CD1c-positive myeloid dendritic cell (primary cell): ENCODE measurements around the gene SNRPD2.
A peak's percentile ranks its signal among the peaks of the same experiment; 100 is the strongest.
"Not testable (repeated sequence)": the region's sequence is repeated elsewhere in the genome, so short reads cannot be mapped to it uniquely, and the experiment has no call there.

Experiments
- DNase-seq: peaks from one replicate; pipeline ENCODE4 v3.0.0-alpha.2; 2016; ENCODE audit errors: extremely low spot score

Gene SNRPD2

GRCh38 chr19:45705115-45705514, 13.4 kb upstream of the SNRPD2 start:
- DNase-seq, result no peak

- no peak for DNase-seq
These were observed 9.9 kb upstream of the SNRPD2 start for GRCh38 chr19:45701676-45702075.

- DNase-seq, result peak; percentile 75
These were observed 1.5 kb upstream of the SNRPD2 start for GRCh38 chr19:45693106-45693788.

- DNase-seq, result peak; percentile 99
These were observed 693 bp upstream of the SNRPD2 start, which contains the start of gene QPCTL for GRCh38 chr19:45692187-45693105. Gene QPCTL, plus strand, starts transcription at chr19:45692666. Its CDS starts 38 bp downstream, at chr19:45692704.

- no peak for DNase-seq
These were observed 4.2 kb downstream of the SNRPD2 start for GRCh38 chr19:45687599-45687998.

GRCh38 chr19:45685045-45685444, 6.7 kb downstream of the SNRPD2 start:
- not testable (repeated sequence) for DNase-seq

GRCh38 chr19:45682908-45683307, 8.8 kb downstream of the SNRPD2 start:
- DNase-seq, result no peak

GRCh38 chr19:45682117-45682516, 9.6 kb downstream of the SNRPD2 start:
- DNase-seq, result no peak

- peak; percentile 87 for DNase-seq
These were observed 10.2 kb downstream of the SNRPD2 start for GRCh38 chr19:45681391-45682015.

GRCh38 chr19:45677351-45678230, 14.2 kb downstream of the SNRPD2 start:
- peak; percentile 59 for DNase-seq

GRCh38 chr19:45676851-45677263, 14.9 kb downstream of the SNRPD2 start:
- peak; percentile 31 for DNase-seq

- DNase-seq, result no peak
These were observed 16.8 kb downstream of the SNRPD2 start for GRCh38 chr19:45674946-45675345.

- peak; percentile 86 for DNase-seq
These were observed 20.9 kb downstream of the SNRPD2 start for GRCh38 chr19:45670670-45671453.

GRCh38 chr19:45668342-45668871, 23.3 kb downstream of the SNRPD2 start:
- DNase-seq, result peak; percentile 68

GRCh38 chr19:45667620-45668341, 24.0 kb downstream of the SNRPD2 start, which contains the start of gene GIPR:
Gene GIPR, plus strand, starts transcription at chr19:45668221. Its CDS starts 1,300 bp downstream, at chr19:45669521.
- DNase-seq, result peak; percentile 71

GRCh38 chr19:45664575-45664974, 27.2 kb downstream of the SNRPD2 start:
- no peak for DNase-seq

- no peak for DNase-seq
These were observed 28.0 kb downstream of the SNRPD2 start for GRCh38 chr19:45663800-45664199.

GRCh38 chr19:45660636-45661035, 31.1 kb downstream of the SNRPD2 start:
- no peak for DNase-seq

GRCh38 chr19:45659096-45659729, 32.5 kb downstream of the SNRPD2 start:
- DNase-seq, result no peak
